GM18858 (cell line): Measurements from ENCODE around the gene APOM.
A peak's percentile ranks its signal among the peaks of the same experiment; 100 is the strongest.

Experiments
- ATAC-seq: cut with Tn5 transposase; IDR thresholded peaks from one replicate; pipeline ENCODE4 v1.9.1; 2021; ENCODE audit not compliant: unreplicated experiment

Gene APOM

GRCh38 chr6:31657406-31658157, 1.9 kb downstream of the APOM start:
- no peak for ATAC-seq

GRCh38 chr6:31658158-31658688, 2.5 kb downstream of the APOM start:
- ATAC-seq = no peak

DNA sequence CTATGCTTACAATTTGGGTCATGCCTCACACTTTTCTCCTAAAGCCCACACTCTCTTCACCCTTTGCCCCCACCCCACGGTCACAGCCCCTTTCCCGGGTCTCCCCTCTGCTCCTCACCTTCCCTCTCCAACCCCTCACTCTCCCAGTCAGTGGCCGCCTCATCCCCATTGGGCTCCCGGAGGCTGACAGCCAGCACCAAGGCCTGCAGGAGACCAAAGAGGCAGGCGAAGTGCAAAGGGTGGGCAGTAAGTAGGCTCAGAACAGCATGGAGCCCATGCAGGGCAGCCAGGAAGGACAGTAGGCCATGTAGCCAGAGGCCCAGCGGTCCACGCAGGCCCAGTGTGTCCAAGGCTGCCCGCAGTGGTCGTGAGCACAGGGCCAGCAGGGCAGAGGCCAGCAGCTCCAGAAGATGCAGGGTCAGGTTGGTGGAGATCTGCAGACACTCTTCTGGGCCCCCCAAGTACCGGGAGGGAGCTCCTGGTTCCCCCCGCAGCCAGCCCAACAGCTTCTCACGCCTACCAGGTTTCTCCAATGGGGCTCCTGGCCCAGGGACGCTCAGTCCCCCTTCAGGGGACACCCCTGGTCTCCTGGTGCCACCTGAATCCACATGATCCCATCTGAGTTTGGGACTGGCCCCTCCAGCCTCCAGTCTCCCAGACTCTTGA, 3.4 kb downstream of the APOM start:
- ATAC-seq = no peak

DNA sequence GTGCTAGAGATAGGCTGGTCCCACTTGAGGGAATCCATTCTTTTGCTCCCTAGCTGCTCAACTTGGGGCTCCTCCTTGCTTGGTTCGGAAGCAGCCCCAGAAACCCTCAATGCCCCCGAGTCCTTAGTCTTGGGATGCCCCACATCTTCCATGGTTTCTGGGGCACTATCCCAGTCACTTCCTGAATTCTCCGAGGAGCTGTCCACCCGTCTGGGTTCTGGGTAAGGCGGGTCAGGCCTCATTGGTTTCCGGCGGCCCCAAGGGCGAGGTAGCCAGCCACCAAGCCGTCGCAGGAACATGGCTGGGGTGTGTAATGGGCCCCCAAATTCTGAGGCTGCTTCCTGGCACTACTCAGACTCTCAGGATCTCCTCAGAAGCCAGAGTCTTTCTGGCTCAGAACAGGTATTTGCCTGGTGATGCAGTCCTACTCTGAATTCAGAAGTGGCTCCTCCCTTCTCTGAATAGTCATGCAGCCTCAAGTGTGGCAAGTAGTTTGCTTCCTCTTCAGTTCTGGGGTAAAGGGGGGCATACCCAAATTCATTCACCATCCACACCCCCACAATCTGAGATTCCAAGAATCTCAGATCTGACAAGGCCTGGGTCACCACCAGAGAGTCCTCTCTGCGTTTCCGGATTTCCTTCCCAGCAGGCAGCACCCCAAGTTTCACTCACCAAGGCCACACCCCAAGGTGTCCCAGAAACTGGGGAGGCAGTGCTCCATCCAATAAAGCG, 4.1 kb downstream of the APOM start:
- ATAC-seq = no peak

- ATAC-seq = no peak
Measured at GRCh38 chr6:31660381-31661261, 4.9 kb downstream of the APOM start, which contains the start of gene C6orf47. C6orf47 (minus strand) TSS chr6:31660778; CDS start chr6:31659947, 831 bp downstream.

GRCh38 chr6:31661262-31662123, 5.8 kb downstream of the APOM start:
- no peak for ATAC-seq

DNA sequence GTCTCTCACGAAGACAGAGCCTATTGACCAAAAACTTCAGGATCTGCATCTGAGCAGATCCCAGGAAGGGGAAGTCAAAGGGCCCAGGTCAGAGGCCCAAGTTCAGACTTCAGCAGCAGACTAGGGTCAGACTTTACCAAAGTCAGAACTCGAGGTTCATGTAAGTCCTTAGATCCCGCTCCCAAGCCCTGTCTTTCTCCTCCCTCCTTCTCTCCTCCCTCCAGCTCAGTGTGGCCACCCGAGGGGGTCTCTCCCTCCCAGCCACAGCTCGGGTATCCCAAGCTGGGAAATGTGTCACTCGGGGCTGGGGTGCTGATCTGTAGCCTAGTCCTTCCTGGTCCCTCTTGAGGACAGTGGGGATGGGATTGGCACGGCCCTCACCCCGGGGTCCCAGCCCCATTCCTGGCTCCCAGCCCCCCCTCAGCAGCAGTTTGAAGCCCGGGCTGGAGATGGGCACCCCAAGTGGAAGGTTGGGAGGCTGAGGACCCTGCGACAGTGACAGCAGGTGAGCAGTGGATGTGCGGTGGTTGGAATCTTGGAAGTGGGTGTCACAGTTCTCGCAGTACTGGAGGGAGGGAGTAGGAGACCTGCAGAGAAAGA, 6.5 kb downstream of the APOM start:
- no peak for ATAC-seq

GRCh38 chr6:31663126-31663960, 7.6 kb downstream of the APOM start:
- ATAC-seq = no peak

DNA sequence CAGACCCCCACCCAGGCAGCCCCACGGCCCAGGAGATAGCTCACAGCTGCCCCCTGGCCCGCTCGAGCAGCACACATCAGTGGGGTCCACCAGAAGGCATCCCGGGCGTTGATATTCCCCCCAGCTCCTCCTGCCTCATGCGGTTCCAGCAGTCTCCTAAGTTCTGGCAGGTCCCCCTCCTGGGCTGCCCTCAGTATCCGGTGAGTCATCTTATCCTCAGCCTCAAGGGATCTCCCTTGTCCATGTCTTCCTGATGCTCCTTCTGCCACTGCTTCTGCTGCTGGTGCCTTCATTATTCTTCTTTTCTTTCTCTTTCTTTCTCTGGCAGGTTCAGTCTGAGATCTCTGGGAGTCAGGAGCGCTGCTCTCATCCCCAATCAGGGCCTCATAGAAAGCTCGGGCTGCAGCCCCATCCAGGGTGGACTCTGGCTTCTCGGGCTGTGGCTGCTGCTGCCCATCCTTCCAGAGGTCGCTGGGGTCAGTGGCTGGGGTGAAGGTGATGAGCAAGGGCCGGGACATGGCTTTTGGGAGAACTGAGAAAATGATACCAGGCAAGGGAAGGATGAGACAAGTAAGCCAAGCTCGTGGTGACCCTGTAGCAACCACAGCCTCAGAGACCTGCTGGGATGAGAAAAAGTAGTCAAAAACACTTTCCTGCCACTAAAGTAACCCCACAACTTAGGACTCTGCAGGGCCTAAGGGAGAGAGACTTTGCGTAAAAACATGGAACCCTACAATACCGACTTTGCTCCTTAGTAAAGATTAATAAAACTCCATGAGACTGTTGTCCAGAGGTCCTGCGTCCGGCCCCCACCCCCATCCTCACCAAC, 8.5 kb downstream of the APOM start:
- ATAC-seq = no peak

DNA sequence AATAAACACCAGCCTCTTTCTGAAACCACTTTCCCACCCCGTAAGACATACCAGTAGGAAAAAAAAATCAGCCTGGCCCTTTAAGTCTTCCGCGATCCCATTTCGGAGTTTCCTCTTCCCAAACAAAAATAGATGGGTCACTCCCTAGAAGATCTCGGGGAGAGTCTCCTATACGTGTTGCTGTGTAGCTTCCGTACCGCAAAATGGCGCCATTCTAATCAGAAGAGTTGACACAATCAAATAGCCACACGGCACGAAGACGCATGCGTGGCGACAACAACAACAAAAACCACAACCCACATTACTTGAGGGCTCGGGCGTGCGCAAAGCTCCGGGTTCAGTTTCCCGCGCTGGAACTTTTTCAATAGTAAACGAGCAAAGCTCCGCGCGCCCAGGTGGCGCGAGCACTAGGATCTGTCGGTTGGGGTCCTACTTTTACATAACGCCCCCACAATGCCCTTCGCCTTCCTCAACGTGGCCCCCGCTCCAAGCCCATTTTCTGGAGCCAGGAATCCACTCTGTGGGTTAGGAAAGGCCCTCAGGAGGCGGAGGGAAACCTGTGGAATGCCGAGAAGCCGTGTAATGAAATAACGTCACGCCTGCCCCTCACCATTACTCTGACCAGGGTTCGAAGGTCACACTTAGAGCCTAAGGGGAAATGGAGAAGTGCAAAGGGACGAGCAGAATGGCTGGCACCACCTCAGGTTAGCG, 9.3 kb downstream of the APOM start, which contains the start of gene GPANK1:
Gene GPANK1, minus strand, starts transcription at position 208 of the 711 bp plus-strand sequence. CDS start 519 bp downstream, outside the sequence.
- ATAC-seq = no peak

GRCh38 chr6:31665501-31666336, 10.0 kb downstream of the APOM start, which contains the start of gene CSNK2B:
CSNK2B (plus strand) TSS chr6:31666080; CDS start chr6:31666832, 752 bp downstream.
- ATAC-seq = peak; percentile 64

GRCh38 chr6:31666337-31666965, 10.8 kb downstream of the APOM start:
- no peak for ATAC-seq

- ATAC-seq = no peak
Measured at GRCh38 chr6:31669676-31670075, 14.0 kb downstream of the APOM start, which contains the start of gene LY6G5B. LY6G5B (plus strand) TSS chr6:31669976; CDS start chr6:31670951, 975 bp downstream.

- ATAC-seq = no peak
Measured at GRCh38 chr6:31676322-31676903, 20.7 kb downstream of the APOM start.

- no peak for ATAC-seq
Measured at GRCh38 chr6:31676904-31677303, 21.2 kb downstream of the APOM start.
